Thymus (tissue), 11 donors: ENCODE measurements around the gene PXDN. TPM values are rescaled to one million over a fixed set of nuclear protein-coding genes. Genes with fewer than 3 reads are reported as not detected.
A peak's percentile ranks its signal among the peaks of the same experiment; 100 is the strongest.
"Not testable (repeated sequence)": the region's sequence is repeated elsewhere in the genome, so short reads cannot be mapped to it uniquely, and the experiment has no call there.

Experiments
- DNase-seq, 9 donors: peaks; one replicate each; pipeline ENCODE4 v3.0.0-alpha.2; 2013; ENCODE audit warnings: low spot score in 9 of 9, low read depth in 6 of 9, missing footprints in 1 of 9
- H3K27ac ChIP-seq, 2 donors: one replicate each; pipeline ENCODE4 v1.5.1; 2013; ENCODE audit warnings: control low read depth in 1 of 2, low read depth in 1 of 2, low read length in 1 of 2, mild to moderate bottlenecking in 1 of 2, moderate library complexity in 1 of 2
- H3K27me3 ChIP-seq, 2 donors: one replicate each; pipeline ENCODE4 v1.5.1; 2013; ENCODE audit warnings: low read length in 1 of 2; ENCODE audit not compliant: control insufficient read depth in 2 of 2, insufficient read depth in 1 of 2
- H3K36me3 ChIP-seq, 2 donors: one replicate each; pipeline ENCODE4 v1.5.1; 2013; ENCODE audit warnings: low read length in 1 of 2, mild to moderate bottlenecking in 1 of 2, moderate library complexity in 1 of 2; ENCODE audit not compliant: control insufficient read depth in 2 of 2, insufficient read depth in 2 of 2
- H3K4me1 ChIP-seq, 2 donors: one replicate each; pipeline ENCODE4 v1.5.1; 2013; ENCODE audit warnings: low read length in 2 of 2; ENCODE audit not compliant: control insufficient read depth in 2 of 2, insufficient read depth in 2 of 2
- H3K4me3 ChIP-seq, 2 donors: one replicate each; pipeline ENCODE4 v1.5.1; 2013; ENCODE audit warnings: low read length in 2 of 2, control low read depth in 1 of 2, mild to moderate bottlenecking in 1 of 2
- H3K9me3 ChIP-seq, 2 donors: one replicate each; pipeline ENCODE4 v1.5.1; 2013; ENCODE audit warnings: low read length in 1 of 2, mild to moderate bottlenecking in 1 of 2; ENCODE audit not compliant: control insufficient read depth in 2 of 2, insufficient read depth in 1 of 2
- WGBS: extraction: QIAGEN DNeasy Blood & Tissue Kit; methylation state at CpG from one replicate; pipeline ENCODE4 v1.1.7; 2013; 5-methylcytosine and 5-hydroxymethylcytosine counted together
- polyA plus RNA-seq: library from polyadenylated mRNA; stranded (reverse); fragments of 200-250 nt; gene quantifications from one replicate; pipeline ENCODE4 v1.2.3, GENCODE V29; 2013
- total RNA-seq: library from RNA; stranded (reverse); fragments of 120-200 nt; gene quantifications from one replicate; pipeline ENCODE4 v1.2.4, GENCODE V29; 2013
- donor health status: healthy.

The PXDN gene
- total and polyA plus RNA-seq, 2 donors: 3.1 to 6.4 TPM

DNA sequence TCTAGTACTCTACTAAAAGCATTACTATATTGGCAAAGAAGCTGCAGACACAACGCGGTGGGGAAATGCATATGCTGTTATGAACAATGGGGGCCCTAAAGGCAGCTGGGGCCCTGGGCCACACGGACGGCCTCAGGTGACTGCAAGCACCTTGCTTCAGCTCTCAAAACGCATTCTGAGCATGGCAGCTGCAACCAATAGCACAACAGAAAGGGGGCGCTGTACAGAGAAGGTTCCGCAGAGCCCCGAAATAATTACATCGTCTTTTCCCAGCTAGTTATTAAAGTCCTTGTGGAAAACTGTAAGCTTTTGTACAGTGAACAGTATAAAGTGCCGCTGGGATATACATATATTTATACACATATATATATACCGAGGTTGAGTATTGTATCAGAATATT, 45.3 kb upstream of the PXDN start:
- no peak overlapping the region for H3K4me3 ChIP-seq
- H3K27ac ChIP-seq: no peak overlapping the region
- WGBS: 94% methylated on average over 11 of the region's 11 CpGs
- no peaks in the 10 kb centered on the region for H3K4me1 ChIP-seq
- no peaks in the 10 kb centered on the region for H3K27me3 ChIP-seq
- H3K9me3 ChIP-seq: no peaks in the 10 kb centered on the region
- H3K36me3 ChIP-seq: no peaks in the 10 kb centered on the region
- DNase-seq: no peak

GRCh38 chr2:1788478-1788959, 44.2 kb upstream of the PXDN start:
- Histone ChIP-seq H3K27ac (no peak overlapping the region), H3K4me1 (no peaks in the 10 kb centered on the region), H3K36me3 (no peaks in the 10 kb centered on the region), H3K4me3 (no peak overlapping the region), H3K9me3 (no peaks in the 10 kb centered on the region), H3K27me3 (peaks cover 0 to 6% of the 10 kb centered on the region in 2 donors)
- DNase-seq: no peak
- WGBS: 94% methylated on average over 18 of the region's 18 CpGs

DNA sequence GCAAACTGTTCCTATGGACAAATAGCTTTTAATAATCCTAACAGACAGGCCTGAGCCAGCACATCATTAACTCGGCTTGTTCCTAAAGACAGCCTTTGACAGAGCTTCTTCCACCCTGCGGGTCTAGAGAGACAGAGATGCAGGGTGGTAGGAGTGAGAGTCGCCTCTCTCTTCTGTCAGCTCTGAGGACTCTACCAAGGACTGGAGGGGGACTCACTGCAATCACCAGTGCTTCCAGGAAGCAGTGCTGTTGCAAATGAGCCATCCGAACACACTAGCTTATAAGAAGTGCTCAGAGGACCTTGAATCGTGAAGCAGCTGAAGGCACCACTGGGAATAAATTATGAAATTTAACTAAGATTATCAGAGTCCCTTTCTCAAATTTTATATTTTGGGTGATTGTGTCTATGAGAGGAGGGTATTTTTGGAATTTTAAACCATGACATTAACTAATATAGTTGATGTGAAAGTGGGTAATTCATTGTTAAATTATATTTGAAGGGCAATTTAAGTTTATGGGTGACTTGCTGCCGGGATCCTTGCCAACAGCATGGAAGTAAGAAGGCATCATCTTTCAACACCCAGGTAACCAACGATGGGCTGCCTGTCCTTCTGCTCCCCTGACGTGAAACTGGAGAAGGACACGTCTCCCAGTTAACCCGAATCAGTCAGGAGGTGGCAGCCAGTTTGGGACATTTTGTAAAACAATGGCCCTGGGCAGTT, 43.6 kb upstream of the PXDN start:
- H3K36me3 ChIP-seq: no peaks in the 10 kb centered on the region
- peaks cover 0 to 6% of the 10 kb centered on the region in 2 donors for H3K27me3 ChIP-seq
- no peaks in the 10 kb centered on the region for H3K9me3 ChIP-seq
- H3K4me1 ChIP-seq: no peaks in the 10 kb centered on the region
- H3K27ac ChIP-seq: no peak overlapping the region
- DNase-seq: no peak
- H3K4me3 ChIP-seq: no peak overlapping the region
- WGBS: 87% methylated on average over 10 of the region's 10 CpGs

GRCh38 chr2:1784986-1785617, 40.8 kb upstream of the PXDN start:
- no peaks in the 10 kb centered on the region for H3K9me3 ChIP-seq
- no peak overlapping the region for H3K4me3 ChIP-seq
- H3K36me3 ChIP-seq: no peaks in the 10 kb centered on the region
- no peak overlapping the region for H3K27ac ChIP-seq
- no peak for DNase-seq
- 91% methylated on average over 19 of the region's 19 CpGs for WGBS
- no peaks in the 10 kb centered on the region for H3K4me1 ChIP-seq
- peaks cover 0 to 7% of the 10 kb centered on the region in 2 donors for H3K27me3 ChIP-seq

- Histone ChIP-seq H3K36me3 (no peaks in the 10 kb centered on the region), H3K4me1 (no peaks in the 10 kb centered on the region), H3K27me3 (peaks cover 0 to 7% of the 10 kb centered on the region in 2 donors), H3K9me3 (no peaks in the 10 kb centered on the region), H3K27ac (no peak overlapping the region), H3K4me3 (no peak overlapping the region)
- DNase-seq: no peak
- 69% methylated on average over 21 of the region's 21 CpGs for WGBS
These were observed 39.8 kb upstream of the PXDN start for GRCh38 chr2:1784087-1784486.

DNA sequence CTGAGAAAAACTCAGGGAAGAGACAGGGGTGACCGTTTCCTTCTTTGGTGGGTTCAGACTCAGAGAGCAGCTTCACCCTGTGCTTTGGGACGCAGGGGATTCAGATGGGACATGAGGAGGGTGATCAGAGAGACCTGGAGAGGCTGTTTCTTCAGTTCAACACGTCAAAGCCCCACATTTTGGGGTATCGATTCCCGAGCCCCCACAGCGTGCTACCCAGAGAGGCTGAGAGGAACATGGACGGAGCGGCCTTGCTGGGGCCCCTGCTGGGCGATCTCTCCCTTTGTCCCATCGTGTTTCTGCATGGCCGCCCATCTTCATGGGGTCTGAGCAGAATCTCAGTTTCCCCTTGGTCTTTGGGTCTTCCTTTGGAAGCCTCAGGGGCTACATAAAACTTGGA, 38.2 kb upstream of the PXDN start:
- Histone ChIP-seq H3K4me3 (no peak overlapping the region), H3K27me3 (peaks cover 0 to 7% of the 10 kb centered on the region in 2 donors), H3K27ac (no peak overlapping the region), H3K4me1 (no peaks in the 10 kb centered on the region), H3K36me3 (no peaks in the 10 kb centered on the region), H3K9me3 (no peaks in the 10 kb centered on the region)
- WGBS: 95% methylated on average over 11 of the region's 11 CpGs
- no peak for DNase-seq

DNA sequence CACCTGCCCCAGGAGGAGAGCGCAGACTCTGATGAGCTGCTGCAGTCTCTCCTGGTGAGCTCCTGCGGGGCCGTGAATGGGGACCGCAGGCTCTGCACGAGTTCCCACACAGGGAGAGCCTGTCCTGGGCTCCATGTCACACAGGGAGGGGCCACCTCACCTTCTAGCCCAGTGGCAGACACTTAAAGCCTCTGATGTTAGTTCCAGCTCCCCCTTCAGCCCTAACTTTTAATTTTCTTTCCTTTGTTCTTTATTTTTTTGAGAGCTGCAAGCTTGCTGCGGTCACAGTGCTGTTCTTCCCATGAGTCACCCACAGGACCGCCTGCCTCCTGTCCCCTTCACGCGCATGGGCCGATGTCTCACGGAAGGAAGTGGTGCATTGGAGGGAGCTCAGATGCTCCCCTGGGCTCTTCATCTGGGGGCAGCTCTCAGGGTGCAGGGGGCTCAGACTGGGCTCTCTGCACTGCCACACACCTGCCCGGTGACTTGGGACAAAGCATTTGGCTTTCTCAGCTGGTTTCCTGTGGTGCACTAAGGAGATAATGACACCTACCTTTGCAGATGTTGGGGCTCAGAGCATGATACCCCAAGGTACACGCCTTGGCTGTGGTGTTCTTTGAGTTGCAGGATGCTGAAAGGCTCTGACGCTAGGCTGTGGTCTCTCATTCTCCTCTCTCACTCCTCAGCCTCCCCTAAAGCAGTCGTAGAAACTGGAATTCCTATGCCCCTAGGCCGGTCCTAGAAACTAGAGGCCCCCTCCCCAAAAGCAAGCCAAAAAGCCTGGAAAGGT, 37.2 kb upstream of the PXDN start:
- H3K4me3 ChIP-seq: no peak overlapping the region
- H3K36me3 ChIP-seq: no peaks in the 10 kb centered on the region
- no peak overlapping the region for H3K27ac ChIP-seq
- peak in 1 of 9 donors; percentile 50 for DNase-seq
- no peaks in the 10 kb centered on the region for H3K9me3 ChIP-seq
- WGBS: 82% methylated on average over 16 of the region's 16 CpGs
- peaks cover 0 to 7% of the 10 kb centered on the region in 2 donors for H3K27me3 ChIP-seq
- no peaks in the 10 kb centered on the region for H3K4me1 ChIP-seq

DNA sequence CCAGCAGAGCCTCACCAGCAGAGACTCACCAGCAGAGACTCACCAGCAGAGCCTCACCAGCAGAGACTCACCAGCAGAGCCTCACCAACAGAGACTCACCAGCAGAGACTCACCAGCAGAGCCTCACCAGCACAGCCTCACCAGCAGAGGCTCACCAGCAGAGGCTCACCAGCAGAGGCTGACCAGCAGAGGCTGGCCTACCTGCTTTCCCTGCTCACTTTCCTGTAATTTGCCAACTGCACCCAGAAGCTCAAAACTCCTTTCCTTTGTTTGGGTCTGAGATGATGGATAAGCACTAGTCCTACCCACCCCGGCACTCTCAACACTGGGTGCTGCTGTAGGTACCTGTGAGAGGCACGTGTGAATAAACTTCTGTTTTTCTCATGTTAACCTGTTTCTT, 36.4 kb upstream of the PXDN start:
- DNase-seq: no peak

DNA sequence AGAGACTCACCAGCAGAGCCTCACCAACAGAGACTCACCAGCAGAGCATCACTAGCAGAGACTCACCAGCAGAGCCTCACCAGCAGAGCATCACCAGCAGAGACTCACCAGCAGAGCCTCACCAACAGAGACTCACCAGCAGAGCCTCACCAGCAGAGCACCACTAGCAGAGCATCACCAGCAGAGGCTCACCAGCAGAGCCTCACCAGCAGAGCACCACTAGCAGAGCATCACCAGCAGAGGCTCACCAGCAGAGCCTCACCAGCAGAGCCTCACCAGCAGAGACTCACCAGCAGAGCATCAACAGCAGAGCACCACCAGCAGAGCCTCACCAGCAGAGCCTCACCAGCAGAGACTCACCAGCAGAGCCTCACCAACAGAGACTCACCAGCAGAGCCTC, 35.7 kb upstream of the PXDN start:
- not testable (repeated sequence) for H3K9me3 ChIP-seq, H3K36me3 ChIP-seq, H3K4me1 ChIP-seq, H3K4me3 ChIP-seq, H3K27ac ChIP-seq, H3K27me3 ChIP-seq, DNase-seq

More for the DNA sequence above, 36.4 kb upstream of the PXDN start:
- Histone ChIP-seq H3K4me1 (no peaks in the 10 kb centered on the region), H3K4me3 (no peak overlapping the region), H3K36me3 (no peaks in the 10 kb centered on the region), H3K27ac (no peak overlapping the region), H3K9me3 (no peaks in the 10 kb centered on the region), H3K27me3 (peaks cover 0 to 7% of the 10 kb centered on the region in 2 donors)
- WGBS: 85% methylated on average over 2 of the region's 2 CpGs
